Tibial nerve (tissue), 4 donors: ENCODE data around the gene HLA-DRB1.

Source experiments
- EP300 ChIP-seq, 2 donors: sonication (generic); formaldehyde crosslinking; IDR thresholded peaks; one replicate each; pipeline ENCODE4 v1.6.1; 2017; ENCODE audit warnings: antibody characterized with exemption in 2 of 2, mild to moderate bottlenecking in 1 of 2
- POLR2A ChIP-seq, 2 donors: fragments of 450-650 bp; IDR thresholded peaks; one replicate each; pipeline ENCODE4 v1.6.1; 2017; ENCODE audit warnings: antibody characterized with exemption in 2 of 2, mild to moderate bottlenecking in 2 of 2, moderate library complexity in 2 of 2
- TF ChIP-seq, protein P1 (sequence below), 5 experiments: fragments of 200-600 bp in 3 of 5; fragments of 450-650 bp in 2 of 5; sonication (generic) in 3 of 5; IDR thresholded peaks; one replicate each; pipeline ENCODE4 v1.5.1; 2016 to 2019; ENCODE audit warnings: antibody characterized with exemption in 5 of 5, mild to moderate bottlenecking in 3 of 5, moderate library complexity in 2 of 5

DNA sequence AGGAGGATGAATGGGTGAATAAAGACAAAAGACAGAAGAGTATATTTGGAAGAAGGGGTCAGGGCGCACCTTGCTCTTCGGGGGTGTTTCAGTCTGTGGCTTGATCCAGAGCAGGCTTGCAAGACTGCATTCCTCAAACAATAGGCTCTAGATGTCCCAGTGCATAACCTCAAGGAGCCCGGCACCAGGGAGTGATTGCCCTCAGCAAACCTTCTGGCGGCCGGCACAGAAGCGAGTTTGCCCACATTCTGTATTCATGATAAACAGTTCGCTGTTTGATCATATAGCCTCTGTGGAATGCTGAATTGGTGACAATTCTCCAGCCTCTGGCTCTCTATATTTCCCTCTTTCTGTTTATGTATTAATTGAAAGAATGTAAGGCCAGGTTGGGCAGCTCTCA is 29.9 kb downstream of the HLA-DRB1 start:
- TF ChIP-seq, protein P1, sequence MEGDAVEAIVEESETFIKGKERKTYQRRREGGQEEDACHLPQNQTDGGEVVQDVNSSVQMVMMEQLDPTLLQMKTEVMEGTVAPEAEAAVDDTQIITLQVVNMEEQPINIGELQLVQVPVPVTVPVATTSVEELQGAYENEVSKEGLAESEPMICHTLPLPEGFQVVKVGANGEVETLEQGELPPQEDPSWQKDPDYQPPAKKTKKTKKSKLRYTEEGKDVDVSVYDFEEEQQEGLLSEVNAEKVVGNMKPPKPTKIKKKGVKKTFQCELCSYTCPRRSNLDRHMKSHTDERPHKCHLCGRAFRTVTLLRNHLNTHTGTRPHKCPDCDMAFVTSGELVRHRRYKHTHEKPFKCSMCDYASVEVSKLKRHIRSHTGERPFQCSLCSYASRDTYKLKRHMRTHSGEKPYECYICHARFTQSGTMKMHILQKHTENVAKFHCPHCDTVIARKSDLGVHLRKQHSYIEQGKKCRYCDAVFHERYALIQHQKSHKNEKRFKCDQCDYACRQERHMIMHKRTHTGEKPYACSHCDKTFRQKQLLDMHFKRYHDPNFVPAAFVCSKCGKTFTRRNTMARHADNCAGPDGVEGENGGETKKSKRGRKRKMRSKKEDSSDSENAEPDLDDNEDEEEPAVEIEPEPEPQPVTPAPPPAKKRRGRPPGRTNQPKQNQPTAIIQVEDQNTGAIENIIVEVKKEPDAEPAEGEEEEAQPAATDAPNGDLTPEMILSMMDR (IDR thresholded peaks at IDR 0.05): no peak
- TF ChIP-seq POLR2A (IDR thresholded peaks at IDR 0.05) (no peak), EP300 (IDR thresholded peaks at IDR 0.05) (no peak)
